ENCODE results near the gene HDDC3. TPM values are rescaled to one million over a fixed set of nuclear protein-coding genes. Genes with fewer than 3 reads are reported as not detected.

Gene HDDC3
- total and polyA plus RNA-seq, 2 donors: 6.8 to 9.7 TPM

DNA sequence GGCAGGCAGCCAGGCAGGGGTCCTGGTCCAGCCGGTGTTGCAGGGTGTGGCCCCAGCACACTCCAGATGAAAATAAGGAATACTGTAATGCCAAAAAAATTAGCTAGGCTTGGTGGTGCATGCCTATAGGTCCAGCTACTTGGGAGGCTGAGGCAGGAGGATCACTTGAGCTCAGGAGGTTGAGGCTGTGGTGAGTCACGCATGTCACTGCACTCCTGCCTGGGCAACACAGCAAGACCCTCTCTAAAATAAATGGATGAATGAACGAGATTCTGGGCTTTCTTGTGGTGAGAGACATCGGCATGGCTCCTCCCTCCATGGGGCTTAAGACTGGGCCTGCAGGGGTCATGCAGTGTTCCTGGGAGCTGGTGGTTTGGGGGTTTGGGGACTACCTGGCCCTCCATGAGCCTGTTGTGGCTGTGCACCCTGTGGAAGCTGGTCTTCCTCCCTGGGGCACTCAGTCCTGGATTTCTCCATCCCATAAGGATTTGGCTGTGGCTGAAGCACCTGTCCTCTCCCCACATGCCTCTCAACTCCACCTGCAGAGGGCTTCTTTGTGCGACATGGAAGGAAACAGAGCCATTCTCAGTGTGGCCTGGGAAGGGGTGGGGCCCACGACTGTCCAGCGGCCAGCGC lies 14.7 kb upstream of the HDDC3 start:
- Histone ChIP-seq H3K4me3 (ENCODE audit: low read depth, low read length) (no peak overlapping the region), H3K4me1 (ENCODE audit: insufficient read depth) (no peaks in the 10 kb centered on the region), H3K36me3 (ENCODE audit: insufficient read depth) (peaks cover 5% of the 10 kb centered on the region), H3K27ac (ENCODE audit: low read depth) (no peak overlapping the region)
- 83% methylated on average over 8 of the region's 8 CpGs for WGBS
- no peak for DNase-seq (ENCODE audit: extremely low spot score)

DNA sequence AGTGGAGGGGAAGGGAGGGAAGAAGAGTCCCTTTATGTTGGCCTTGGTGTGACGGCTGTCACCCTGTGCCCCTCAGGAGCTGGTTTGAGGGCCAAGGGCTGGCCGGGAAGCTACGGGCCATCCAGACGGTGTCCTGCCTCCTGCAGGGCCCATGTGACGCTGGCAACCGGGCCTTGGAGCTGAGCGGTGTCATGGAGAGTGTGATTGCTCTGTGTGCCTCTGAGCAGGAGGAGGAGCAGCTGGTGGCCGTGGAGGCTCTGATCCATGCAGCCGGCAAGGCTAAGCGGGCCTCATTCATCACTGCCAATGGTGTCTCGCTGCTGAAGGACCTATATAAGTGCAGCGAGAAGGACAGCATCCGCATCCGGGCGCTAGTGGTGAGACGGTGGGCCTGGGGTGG lies 14.2 kb upstream of the HDDC3 start:
- whole genome bisulfite sequencing: 92% methylated on average over 16 of the region's 16 CpGs
- no peak overlapping the region for H3K4me3 ChIP-seq (ENCODE audit: low read depth, low read length)
- DNase-seq (ENCODE audit: extremely low spot score): no peak
- no peaks in the 10 kb centered on the region for H3K4me1 ChIP-seq (ENCODE audit: insufficient read depth)
- peaks cover 5% of the 10 kb centered on the region for H3K36me3 ChIP-seq (ENCODE audit: insufficient read depth)
- no peak overlapping the region for H3K27ac ChIP-seq (ENCODE audit: low read depth)

DNA sequence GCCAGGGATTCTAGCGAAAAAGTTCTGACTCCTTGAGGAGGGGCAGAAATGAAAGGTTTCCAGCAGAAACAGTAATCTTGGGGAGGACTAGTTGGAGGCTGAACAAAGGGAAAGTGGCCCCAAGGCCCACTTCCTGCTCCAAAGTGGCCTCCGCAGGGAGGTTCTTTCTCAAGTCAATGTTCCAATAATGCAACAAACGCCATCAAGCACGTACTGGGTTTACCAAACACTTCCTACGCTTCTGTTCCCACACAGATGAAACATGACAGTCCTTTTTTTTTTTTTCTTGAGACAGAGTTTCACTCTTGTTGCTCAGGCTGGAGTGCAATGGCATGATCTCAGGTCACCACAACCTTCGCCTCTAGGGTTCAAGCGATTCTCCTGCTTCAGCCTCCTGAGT lies 12.7 kb upstream of the HDDC3 start:
- 89% methylated on average over 7 of the region's 7 CpGs for WGBS
- H3K4me1 ChIP-seq (ENCODE audit: insufficient read depth): no peaks in the 10 kb centered on the region
- H3K36me3 ChIP-seq (ENCODE audit: insufficient read depth): peaks cover 9% of the 10 kb centered on the region
- no peak overlapping the region for H3K27ac ChIP-seq (ENCODE audit: low read depth)
- no peak for DNase-seq (ENCODE audit: extremely low spot score)
- H3K4me3 ChIP-seq (ENCODE audit: low read depth, low read length): no peak overlapping the region

DNA sequence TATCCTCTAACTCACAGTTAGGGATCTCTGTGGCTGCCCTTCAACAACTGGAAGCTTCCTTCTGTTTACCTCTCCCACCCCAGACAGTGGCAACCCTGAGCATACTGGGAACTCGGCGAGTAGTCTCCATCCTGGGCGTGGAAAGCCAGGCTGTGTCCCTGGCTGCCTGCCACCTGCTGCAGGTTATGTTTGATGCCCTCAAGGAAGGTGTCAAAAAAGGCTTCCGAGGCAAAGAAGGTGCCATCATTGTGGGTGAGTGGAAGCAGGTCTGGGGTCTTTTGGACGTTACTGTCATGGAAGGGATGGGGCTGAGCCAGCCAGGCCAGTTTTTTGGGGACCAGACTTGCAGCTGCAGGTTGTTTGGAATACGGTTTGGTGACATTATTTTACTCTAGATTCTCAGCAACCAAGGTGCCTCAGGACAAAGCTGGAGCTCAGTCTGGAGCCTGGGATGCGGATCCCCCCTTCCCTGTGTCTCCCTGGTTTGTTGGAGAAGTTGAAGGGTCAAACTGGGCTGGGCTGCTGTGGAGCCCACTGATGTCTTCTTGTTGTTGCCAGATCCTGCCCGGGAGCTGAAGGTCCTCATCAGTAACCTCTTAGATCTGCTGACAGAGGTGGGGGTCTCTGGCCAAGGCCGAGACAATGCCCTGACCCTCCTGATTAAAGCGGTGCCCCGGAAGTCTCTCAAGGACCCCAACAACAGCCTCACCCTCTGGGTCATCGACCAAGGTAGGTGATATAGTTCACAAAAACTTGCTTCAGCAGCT lies 10.2 kb upstream of the HDDC3 start:
- no peak overlapping the region for H3K4me3 ChIP-seq (ENCODE audit: low read depth, low read length)
- H3K4me1 ChIP-seq (ENCODE audit: insufficient read depth): no peaks in the 10 kb centered on the region
- H3K36me3 ChIP-seq (ENCODE audit: insufficient read depth): peaks cover 9% of the 10 kb centered on the region
- H3K27ac ChIP-seq (ENCODE audit: low read depth): no peak overlapping the region
- DNase-seq (ENCODE audit: extremely low spot score): no peak
- WGBS: 92% methylated on average over 12 of the region's 12 CpGs

DNA sequence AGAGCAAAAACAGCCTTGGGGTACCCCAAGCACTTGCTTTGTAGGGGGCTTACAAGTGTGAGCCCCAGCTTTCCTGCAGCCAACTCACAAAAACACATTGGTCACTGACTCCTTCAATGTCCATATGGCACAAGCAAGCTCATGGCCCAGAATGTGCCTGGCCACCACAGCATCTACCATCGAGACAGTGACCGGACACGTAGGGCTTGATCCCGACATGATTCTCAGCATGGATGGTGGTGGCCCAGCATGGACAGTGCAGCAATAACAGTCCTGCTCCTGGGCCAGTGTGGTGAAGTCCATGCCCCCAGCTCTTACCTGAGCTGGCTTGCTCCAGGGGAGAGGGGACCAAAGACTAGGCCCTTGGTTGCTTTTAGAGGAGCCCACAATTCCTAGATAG lies 8.7 kb upstream of the HDDC3 start:
- 94% methylated on average over 4 of the region's 4 CpGs for WGBS
- no peaks in the 10 kb centered on the region for H3K4me1 ChIP-seq (ENCODE audit: insufficient read depth)
- H3K4me3 ChIP-seq (ENCODE audit: low read depth, low read length): no peak overlapping the region
- H3K36me3 ChIP-seq (ENCODE audit: insufficient read depth): peaks cover 9% of the 10 kb centered on the region
- DNase-seq (ENCODE audit: extremely low spot score): no peak
- no peak overlapping the region for H3K27ac ChIP-seq (ENCODE audit: low read depth)

DNA sequence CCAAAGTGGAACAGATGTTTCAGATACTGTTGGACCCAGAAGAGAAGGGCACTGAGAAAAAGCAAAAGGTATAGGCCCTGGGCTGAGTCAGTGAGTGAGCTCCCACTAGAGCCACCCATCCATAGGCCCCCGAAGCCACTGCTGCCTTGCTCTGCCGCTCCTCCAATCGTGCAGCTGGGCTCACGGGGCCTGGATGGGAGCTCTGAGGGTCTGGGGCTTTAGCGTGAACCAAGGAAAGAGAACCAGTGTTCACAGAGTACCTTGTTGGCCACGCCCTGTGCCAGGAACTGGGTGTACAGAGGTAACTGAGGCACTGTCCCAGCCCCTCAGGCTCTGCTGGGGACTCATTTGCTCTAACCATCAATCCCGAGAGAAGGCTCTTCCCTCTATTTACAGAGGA lies 7.4 kb upstream of the HDDC3 start:
- Histone ChIP-seq H3K27ac (ENCODE audit: low read depth) (no peak overlapping the region), H3K36me3 (ENCODE audit: insufficient read depth) (peaks cover 7% of the 10 kb centered on the region)
- 77% methylated on average over 7 of the region's 7 CpGs for WGBS

DNA sequence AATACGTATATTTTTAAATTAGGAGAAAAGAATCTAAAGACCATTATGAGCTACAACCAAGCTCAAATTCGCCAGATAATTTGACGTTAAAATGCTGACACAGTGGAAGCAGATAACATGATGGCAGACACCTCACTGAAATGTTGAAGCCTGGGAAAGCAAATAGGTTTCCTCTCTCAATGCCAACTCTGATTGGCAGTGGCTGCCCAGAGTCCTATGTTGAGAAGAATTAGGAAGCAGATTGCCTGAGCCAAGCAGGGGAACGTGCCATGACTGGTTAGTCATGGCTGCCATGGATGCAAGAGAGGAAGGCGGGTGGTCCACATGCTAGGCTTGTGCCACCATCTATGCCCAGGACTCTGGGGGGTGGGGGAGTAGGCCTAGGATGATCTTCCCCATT lies 5.9 kb upstream of the HDDC3 start:
- no peak for DNase-seq (ENCODE audit: extremely low spot score)
- WGBS: 93% methylated on average over 5 of the region's 5 CpGs
- no peak overlapping the region for H3K27ac ChIP-seq (ENCODE audit: low read depth)
- no peaks in the 10 kb centered on the region for H3K4me1 ChIP-seq (ENCODE audit: insufficient read depth)
- no peak overlapping the region for H3K4me3 ChIP-seq (ENCODE audit: low read depth, low read length)
- peaks cover 7% of the 10 kb centered on the region for H3K36me3 ChIP-seq (ENCODE audit: insufficient read depth)

More for the DNA sequence above, 7.4 kb upstream of the HDDC3 start:
- no peak for DNase-seq (ENCODE audit: extremely low spot score)
- no peak overlapping the region for H3K4me3 ChIP-seq (ENCODE audit: low read depth, low read length)
- no peaks in the 10 kb centered on the region for H3K4me1 ChIP-seq (ENCODE audit: insufficient read depth)

DNA sequence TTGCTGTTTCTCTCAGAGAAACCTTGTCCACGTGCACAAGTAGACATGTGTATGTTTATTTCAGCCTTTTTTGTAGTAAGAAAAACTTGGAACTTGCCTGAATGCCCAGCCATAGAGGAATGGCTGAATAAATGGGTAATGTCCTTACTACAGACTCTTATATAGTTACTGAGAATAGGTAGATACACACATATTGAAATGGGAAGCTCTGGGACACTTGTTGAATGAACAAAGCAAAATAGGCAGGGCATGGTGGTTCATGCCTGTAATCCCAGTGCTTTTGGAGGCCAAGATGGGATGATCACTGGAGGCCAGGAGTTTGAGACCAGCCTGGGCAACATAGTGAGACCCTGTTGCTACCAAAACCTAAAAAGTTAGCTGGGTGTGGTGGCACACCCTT lies 4.5 kb upstream of the HDDC3 start:
- no peak overlapping the region for H3K4me3 ChIP-seq (ENCODE audit: low read depth, low read length)
- 72% methylated on average over 1 of the region's 1 CpG for WGBS
- H3K4me1 ChIP-seq (ENCODE audit: insufficient read depth): no peaks in the 10 kb centered on the region
- peaks cover 5% of the 10 kb centered on the region for H3K36me3 ChIP-seq (ENCODE audit: insufficient read depth)
- DNase-seq (ENCODE audit: extremely low spot score): no peak
- H3K27ac ChIP-seq (ENCODE audit: low read depth): no peak overlapping the region

DNA sequence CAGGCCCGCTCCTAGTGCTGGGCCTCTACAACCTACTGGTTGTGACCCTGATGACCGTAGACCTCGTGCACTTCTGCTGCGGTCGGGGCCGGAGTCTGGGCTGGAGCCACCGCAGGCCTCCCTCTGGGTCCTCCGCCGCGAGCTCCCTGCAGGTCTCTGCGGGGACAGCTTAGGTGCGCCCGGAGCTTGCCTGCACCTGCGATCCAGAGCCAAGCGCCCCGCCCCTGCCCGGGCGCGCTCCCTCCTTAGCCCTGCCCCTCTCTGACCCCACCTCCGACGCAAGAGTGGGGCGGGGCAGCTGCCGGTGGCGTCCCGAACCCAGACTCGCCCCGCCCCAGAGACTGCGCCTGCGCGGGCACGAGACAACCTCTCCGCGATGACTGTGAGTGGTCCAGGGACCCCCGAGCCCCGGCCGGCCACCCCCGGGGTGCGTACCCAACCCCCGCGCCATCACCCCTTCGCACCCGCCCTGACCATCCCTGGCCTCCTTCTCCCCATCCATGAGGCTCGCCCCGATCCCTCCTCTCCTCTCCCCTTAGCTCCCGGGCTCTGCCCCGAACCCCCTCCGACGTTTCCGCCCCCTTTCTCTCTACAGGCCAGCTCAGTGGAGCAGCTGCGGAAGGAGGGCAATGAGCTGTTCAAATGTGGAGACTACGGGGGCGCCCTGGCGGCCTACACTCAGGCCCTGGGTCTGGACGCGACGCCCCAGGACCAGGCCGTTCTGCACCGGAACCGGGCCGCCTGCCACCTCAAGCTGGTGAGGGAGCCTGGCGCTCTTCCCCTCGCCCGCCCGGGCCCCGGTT lies 2.8 kb upstream of the HDDC3 start, which contains the start of gene UNC45A:
Gene UNC45A (plus strand): TSS at position 337 of the 803 bp plus-strand sequence. CDS start 40 bp downstream, at position 377.
- Histone ChIP-seq H3K4me1 (ENCODE audit: insufficient read depth) (no peaks in the 10 kb centered on the region), H3K4me3 (ENCODE audit: low read depth, low read length) (peak within 1 kb of the TSS; percentile 50), H3K36me3 (ENCODE audit: insufficient read depth) (no peaks in the 10 kb centered on the region), H3K27ac (ENCODE audit: low read depth) (peak within 1 kb of the TSS; percentile 71)
- no peak for DNase-seq (ENCODE audit: extremely low spot score)
- WGBS: under 1% methylated on average over 65 of the region's 65 CpGs

DNA sequence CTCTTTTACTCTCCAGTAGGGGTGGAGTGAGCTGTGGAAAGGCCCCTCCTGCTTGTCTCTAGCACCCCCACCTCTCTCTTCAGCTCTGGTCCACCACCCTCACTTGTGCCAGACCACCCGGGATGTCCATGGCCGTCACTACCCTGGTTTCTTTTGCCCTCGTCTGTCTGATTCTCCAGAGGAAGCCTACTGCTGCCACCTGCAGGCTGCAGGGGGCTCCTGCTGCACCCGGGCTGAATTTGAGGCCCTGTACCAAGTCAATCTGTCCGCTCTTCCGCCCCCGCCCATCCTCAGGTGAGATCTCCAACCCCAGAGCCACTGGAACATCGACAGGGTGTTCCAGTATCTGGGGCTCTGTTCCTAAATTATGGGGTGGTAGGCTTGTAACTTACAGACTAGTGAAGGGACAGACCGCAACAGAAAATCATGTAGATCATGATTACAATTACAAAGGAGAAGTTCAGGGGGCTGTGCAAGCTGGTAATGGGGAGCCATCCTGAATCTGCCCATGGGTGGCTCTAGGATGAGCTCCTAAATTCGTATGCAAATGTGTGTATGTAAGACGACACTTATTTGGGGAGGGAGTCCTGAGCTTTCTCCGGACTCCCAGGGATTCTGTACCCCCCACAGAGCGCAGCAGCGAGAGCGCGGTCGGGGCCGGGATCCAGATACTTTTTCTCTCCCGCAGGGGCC lies 2.1 kb upstream of the HDDC3 start:
- no peak for DNase-seq (ENCODE audit: extremely low spot score)
- Histone ChIP-seq H3K4me3 (ENCODE audit: low read depth, low read length) (peak overlapping the region; percentile 50), H3K27ac (ENCODE audit: low read depth) (no peak overlapping the region), H3K36me3 (ENCODE audit: insufficient read depth) (no peaks in the 10 kb centered on the region), H3K4me1 (ENCODE audit: insufficient read depth) (no peaks in the 10 kb centered on the region)
- WGBS: 3% methylated on average over 19 of the region's 19 CpGs

DNA sequence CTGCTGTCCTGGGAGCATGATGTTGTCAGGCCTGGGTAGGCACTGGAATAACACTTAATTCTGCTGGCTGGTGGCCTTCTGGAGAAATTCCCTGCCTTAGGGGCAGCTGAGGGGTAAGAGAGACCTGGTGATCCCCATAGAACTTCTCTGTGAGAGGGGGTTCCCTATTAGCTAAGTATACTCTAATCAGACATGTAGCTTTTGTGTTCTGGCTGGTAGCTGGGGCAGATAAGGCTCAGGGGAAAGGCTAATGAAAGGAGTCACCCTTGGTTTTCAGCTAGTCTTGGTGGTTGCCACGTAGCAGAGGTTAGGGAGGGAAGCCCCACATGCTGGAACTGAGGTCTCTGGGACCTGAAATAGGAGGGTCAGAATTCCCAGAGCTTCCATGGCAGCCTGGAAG lies 952 bp upstream of the HDDC3 start:
- H3K36me3 ChIP-seq (ENCODE audit: insufficient read depth): no peaks in the 10 kb centered on the region
- H3K4me1 ChIP-seq (ENCODE audit: insufficient read depth): no peaks in the 10 kb centered on the region
- no peak for DNase-seq (ENCODE audit: extremely low spot score)
- no peak overlapping the region for H3K4me3 ChIP-seq (ENCODE audit: low read depth, low read length)
- 80% methylated on average over 1 of the region's 1 CpG for WGBS
- H3K27ac ChIP-seq (ENCODE audit: low read depth): no peak overlapping the region

DNA sequence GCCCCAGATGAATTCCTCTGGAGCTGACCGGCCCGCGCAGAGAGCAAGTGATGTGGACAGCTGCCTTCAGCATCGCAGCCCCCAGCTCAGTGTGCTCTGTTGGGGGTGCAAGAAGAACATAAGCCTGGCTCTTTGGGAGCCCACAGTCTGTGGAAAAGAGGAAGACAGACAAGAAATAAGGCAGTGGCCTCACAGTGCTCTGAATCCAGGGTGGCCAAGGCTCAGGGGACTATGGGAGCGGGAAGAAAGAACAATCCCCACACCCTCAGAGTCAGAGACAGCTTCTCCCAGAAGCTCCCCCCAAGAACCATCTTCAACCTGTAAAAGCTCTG lies 277 bp upstream of the HDDC3 start:
- Histone ChIP-seq H3K4me3 (ENCODE audit: low read depth, low read length) (no peak overlapping the region), H3K36me3 (ENCODE audit: insufficient read depth) (no peaks in the 10 kb centered on the region), H3K27ac (ENCODE audit: low read depth) (no peak overlapping the region), H3K4me1 (ENCODE audit: insufficient read depth) (no peaks in the 10 kb centered on the region)
- DNase-seq (ENCODE audit: extremely low spot score): no peak
- 20% methylated on average over 5 of the region's 5 CpGs for WGBS

DNA sequence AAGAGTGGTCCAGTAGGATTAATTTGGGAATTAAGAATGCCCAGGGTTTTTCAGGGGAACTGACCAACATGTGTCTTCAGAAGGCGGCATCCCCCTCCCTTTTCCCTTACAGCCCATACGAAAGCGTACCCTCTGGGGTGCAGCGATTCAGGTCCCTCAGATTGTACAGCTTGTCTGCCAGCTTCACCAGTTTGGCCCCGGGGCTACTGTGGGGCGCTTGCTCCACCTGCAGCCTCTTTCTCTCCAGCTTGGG lies 848 bp downstream of the HDDC3 start:
- H3K27ac ChIP-seq (ENCODE audit: low read depth): no peak overlapping the region
- H3K36me3 ChIP-seq (ENCODE audit: insufficient read depth): no peaks in the 10 kb centered on the region
- H3K4me3 ChIP-seq (ENCODE audit: low read depth, low read length): peak overlapping the region; percentile 62
- 39% methylated on average over 6 of the region's 6 CpGs for WGBS
- DNase-seq (ENCODE audit: extremely low spot score): no peak
- H3K4me1 ChIP-seq (ENCODE audit: insufficient read depth): no peaks in the 10 kb centered on the region
